ENCODE data around the gene RNF113B.

RNF113B gene

DNA sequence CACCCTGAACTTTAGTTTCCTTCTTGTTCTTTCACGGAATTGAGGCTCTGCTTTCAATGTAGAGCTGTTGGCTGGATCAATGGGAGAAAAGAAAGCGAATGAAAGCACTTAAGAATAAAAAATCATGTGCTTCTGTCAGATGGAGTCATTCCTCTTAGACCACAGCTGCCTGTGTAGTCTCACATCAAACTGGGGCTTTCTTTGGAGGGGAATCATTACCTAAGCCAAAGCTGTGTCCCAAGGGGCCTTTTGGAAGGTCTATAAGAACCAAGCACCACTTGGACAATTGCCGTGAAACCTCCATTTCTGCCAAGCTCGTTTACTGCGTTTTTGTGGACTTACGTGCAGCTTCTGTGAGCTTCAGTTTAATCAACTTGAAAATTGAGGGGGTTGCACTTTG, 44.2 kb upstream of the RNF113B start:
- TF ChIP-seq CTCF (IDR thresholded peaks at IDR 0.05; ENCODE audit: extremely low read depth, missing control alignments), result no peak

DNA sequence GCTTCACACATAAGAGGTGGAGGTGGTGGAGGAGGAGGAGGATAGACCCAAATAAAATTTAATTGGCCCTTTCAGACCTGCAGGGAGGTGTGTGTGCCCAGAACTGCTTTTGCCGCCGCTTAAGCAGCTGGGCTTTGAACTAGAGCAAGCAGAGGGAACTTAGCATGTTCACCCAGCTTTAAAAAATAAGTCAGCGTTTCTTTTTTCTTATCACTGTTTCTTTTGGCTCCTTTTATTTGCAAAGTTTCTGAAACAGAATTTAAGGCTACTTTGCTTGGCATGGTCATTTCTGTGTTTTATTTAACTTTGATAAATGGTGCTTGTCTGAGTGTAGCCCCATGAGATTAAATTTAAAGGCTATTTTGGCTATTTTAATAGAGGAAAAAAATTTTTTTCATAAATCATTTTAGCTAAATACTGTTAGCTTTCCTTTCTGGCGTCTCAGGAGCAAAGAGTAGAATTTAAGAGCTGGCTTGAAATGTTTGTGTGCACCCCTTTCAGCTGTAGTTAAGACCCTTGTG, 43.3 kb upstream of the RNF113B start:
- no peak for TF ChIP-seq CTCF (IDR thresholded peaks at IDR 0.05; ENCODE audit: extremely low read depth, missing control alignments)
- DNase-seq (ENCODE audit: low spot score), result no peak

More for the DNA sequence above, 44.2 kb upstream of the RNF113B start:
- DNase-seq (ENCODE audit: low spot score), result no peak

- no peak for DNase-seq (ENCODE audit: low spot score)
- no peak for TF ChIP-seq CTCF (IDR thresholded peaks at IDR 0.05; ENCODE audit: extremely low read depth, missing control alignments)
Measured at GRCh38 chr13:98219685-98220084, 42.6 kb upstream of the RNF113B start.

DNA sequence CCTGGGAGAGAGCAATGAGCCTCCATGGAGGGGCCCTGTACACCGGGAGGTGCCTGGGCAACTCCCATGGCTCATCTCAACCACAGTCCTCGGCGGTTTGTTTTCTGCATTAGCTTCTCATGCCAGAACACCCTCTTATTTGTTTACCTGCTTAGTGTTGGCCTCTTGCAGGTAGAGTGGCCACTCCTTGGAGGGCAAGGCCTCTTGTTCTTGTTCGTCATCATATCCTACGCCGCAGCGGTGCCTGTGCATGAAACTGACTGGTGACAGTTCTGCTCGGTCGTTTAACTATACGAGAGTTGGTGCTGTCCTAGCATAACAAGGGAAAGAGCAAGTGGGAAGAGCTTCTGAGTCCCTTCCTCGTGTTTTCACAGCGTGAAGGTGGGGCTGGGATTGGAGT, 40.5 kb upstream of the RNF113B start:
- TF ChIP-seq CTCF (IDR thresholded peaks at IDR 0.05; ENCODE audit: extremely low read depth, missing control alignments), result no peak
- no peak for DNase-seq (ENCODE audit: low spot score)

DNA sequence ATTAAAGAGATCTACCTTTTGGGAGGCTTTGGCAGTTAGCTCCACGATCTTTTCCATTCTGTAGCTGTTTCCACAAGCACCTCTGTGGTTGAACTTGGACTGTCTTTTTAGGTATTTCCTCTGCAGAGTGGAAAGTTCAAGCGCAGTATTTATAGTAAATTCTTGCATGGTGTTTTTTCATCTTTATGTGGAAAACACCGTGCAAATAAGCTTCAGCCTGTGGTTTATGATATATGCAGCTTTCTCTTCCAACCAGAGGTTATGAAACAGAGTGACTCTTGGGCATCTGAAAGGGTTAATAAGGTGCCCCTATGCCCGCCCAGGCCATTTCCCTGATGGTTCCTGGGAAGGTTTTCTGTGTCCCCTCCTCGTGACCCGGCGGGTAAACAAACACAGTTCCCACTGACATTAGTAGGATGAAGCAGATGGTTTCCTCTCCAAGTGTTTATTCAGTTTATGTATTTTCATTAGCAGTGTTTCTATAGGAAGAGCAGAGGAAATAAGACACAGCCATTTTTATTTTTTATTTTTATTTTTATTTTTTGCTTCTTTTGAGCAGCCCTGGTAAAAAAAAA, 39.7 kb upstream of the RNF113B start:
- DNase-seq (ENCODE audit: low spot score), result no peak
- no peak for TF ChIP-seq CTCF (IDR thresholded peaks at IDR 0.05; ENCODE audit: extremely low read depth, missing control alignments)

DNA sequence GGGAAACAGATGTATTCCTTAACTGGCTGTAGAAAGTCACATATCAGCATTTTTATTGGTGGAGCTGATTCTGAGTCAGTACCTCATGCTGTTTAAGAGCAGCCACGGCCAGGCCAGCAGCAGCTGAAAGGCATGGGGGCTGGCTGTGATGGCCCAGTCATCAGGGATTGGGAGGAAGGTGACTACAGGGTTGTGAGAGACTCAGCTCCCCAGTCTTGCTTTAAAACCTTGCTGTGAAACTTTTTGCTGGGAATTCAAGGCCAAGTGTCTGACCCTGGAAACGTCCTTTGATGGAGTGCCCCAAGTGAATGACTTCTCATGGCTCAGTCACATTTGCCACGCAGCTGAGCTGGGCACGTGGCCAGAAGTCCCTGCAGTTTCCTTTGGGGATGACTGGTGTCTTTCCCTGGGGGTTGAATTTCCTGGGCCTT, 39.1 kb upstream of the RNF113B start:
- no peak for DNase-seq (ENCODE audit: low spot score)
- TF ChIP-seq CTCF (IDR thresholded peaks at IDR 0.05; ENCODE audit: extremely low read depth, missing control alignments), result no peak

- TF ChIP-seq CTCF (IDR thresholded peaks at IDR 0.05; ENCODE audit: extremely low read depth, missing control alignments), result no peak
- no peak for DNase-seq (ENCODE audit: low spot score)
Measured at GRCh38 chr13:98215508-98215907, 38.4 kb upstream of the RNF113B start.
